HG02623 (cell line): Measurements from ENCODE around the gene OR10H5.
"Not testable (repeated sequence)": the region's sequence is repeated elsewhere in the genome, so short reads cannot be mapped to it uniquely, and the experiment has no call there.

Source experiments
- ATAC-seq: cut with Tn5 transposase; IDR thresholded peaks from one replicate; pipeline ENCODE4 v1.9.1; 2021; ENCODE audit warnings: moderate library complexity; ENCODE audit not compliant: unreplicated experiment

Gene OR10H5, protein sequence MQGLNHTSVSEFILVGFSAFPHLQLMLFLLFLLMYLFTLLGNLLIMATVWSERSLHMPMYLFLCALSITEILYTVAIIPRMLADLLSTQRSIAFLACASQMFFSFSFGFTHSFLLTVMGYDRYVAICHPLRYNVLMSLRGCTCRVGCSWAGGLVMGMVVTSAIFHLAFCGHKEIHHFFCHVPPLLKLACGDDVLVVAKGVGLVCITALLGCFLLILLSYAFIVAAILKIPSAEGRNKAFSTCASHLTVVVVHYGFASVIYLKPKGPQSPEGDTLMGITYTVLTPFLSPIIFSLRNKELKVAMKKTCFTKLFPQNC

GRCh38 chr19:15787611-15788155, at the start of gene OR10H5:
OR10H5 (plus strand) TSS chr19:15787661; CDS start chr19:15794049, 6,388 bp downstream.
- no peak for ATAC-seq

DNA sequence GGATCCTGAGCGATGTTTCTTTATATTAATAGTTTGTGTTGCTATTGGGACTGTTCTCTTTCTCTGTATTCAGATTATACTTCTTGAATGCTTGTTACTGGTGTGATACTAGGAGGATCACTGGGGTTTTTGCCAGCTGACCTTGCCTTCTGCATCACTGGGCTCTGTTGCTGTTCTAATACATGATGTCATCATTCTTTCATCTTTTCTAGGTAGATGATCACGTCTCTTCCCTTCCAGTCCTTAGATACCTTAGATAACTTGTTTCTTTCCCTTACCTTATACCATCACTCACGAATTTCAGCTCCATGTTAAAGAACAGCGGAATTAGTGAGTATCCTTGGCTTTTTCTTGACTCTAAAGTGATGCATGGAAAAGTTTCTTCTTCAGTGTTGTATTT, 49.7 kb upstream of the OR10H5 start, which contains the start of gene OR10H3:
Gene OR10H3 (plus strand): TSS at position 264 of the 400 bp plus-strand sequence. CDS start 3,408 bp downstream, outside the sequence.
- no peak for ATAC-seq

- ATAC-seq, result no peak
Measured at GRCh38 chr19:15740785-15741184, 46.7 kb upstream of the OR10H5 start.

DNA sequence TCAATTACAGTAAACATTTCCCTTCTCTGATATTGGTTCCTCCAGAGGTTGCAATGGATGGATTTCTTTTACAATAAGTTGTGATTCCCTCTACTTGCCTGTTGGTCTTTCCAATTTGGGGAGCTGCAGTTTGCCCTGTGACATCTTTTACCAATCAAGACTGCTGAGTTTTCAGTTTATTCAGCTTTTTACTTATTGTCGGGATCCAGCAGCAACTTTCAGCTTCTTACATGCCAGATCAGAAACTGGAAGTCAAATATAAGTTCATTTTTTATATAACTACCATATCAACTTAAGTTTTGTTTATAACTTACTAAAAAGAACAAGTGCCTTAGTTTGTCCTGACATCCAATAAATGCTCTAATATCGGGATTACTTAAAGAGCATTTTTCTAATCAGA, 39.2 kb upstream of the OR10H5 start:
- ATAC-seq, result no peak

- ATAC-seq, result no peak
Measured at GRCh38 chr19:15758379-15758778, 29.1 kb upstream of the OR10H5 start.

- no peak for ATAC-seq
Measured at GRCh38 chr19:15759962-15760565, 27.4 kb upstream of the OR10H5 start.

GRCh38 chr19:15769586-15769985, 17.9 kb upstream of the OR10H5 start:
- no peak for ATAC-seq

DNA sequence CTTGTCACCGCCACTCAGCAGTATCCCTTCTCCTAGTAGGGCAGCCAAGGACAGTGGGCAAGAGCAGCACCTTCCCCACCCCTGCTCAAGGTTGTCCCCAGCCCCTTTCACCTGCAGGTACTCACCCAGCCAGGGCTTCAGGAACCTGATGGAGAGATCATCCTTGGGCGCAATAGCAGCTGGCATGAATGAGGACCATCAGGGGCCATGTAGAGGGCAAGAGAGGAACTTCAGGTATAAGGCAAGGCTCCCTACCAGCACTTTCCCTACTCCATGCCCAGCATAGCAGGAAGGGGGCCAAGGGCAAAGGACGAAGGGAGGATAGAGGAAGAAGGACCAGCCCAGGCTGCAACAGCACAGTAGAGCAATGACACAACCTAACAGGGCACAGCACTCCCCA, 13.3 kb upstream of the OR10H5 start:
- not testable (repeated sequence) for ATAC-seq

GRCh38 chr19:15775249-15775648, 12.2 kb upstream of the OR10H5 start:
- ATAC-seq, result no peak

- no peak for ATAC-seq
Measured at GRCh38 chr19:15776264-15776663, 11.2 kb upstream of the OR10H5 start.

- ATAC-seq, result no peak
Measured at GRCh38 chr19:15776991-15777970, 10.2 kb upstream of the OR10H5 start.

GRCh38 chr19:15779756-15780476, 7.5 kb upstream of the OR10H5 start:
- ATAC-seq, result no peak

- no peak for ATAC-seq
Measured at GRCh38 chr19:15780610-15781418, 6.6 kb upstream of the OR10H5 start.

DNA sequence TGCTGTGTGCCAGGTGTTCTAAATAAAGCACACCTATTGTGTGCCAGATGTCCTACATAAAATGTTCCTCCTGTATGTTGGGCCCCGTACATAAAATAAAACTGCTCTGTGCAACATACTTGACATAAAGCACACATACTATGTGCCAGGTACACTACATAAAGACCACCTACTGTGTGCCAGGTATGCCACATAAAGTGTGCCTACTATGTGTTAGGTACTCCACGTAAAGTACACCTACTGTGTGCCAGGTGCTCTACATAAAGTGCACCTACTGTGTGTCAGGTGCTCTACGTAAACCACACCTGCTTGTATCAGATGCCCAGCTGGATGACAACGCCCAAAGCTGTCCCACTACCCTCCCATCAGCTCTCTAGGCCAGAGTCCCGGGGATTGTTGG, 5.8 kb upstream of the OR10H5 start:
- ATAC-seq, result no peak

- no peak for ATAC-seq
Measured at GRCh38 chr19:15782211-15782610, 5.2 kb upstream of the OR10H5 start.

DNA sequence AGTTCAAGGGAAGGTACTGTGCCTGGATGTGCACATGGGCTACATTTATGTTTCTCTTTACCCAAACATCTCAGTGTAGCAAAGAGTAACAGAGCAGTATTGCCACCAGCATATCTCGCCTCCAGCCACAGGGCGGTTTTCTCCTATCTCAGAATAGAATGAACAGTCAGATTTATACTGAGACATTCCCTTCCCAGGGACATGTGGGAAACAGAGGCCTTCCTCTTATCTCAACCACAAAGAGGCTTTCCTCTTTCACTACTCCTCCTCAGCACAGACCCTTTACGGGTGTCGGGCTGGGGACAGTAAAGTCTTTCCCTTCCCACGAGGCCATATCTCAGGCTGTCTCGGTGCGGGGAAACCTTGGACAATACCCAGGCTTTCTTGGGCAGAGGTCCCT, 4.6 kb upstream of the OR10H5 start:
- not testable (repeated sequence) for ATAC-seq

GRCh38 chr19:15788594-15789270, 1.3 kb downstream of the OR10H5 start:
- no peak for ATAC-seq

GRCh38 chr19:15790096-15790495, 2.6 kb downstream of the OR10H5 start:
- ATAC-seq, result no peak

- not testable (repeated sequence) for ATAC-seq
Measured at GRCh38 chr19:15794279-15794678, 6.8 kb downstream of the OR10H5 start.
